K562 (cell line): ENCODE measurements around the gene RDH16. TPM values are rescaled to one million over a fixed set of nuclear protein-coding genes. Genes with fewer than 3 reads are reported as not detected.

Experiments
- ATF1 ChIP-seq, 2 experiments: fragments of 450-650 bp in 1 of 2; IDR thresholded peaks; 2 replicates each; pipeline ENCODE4 v1.6.1; 2016; ENCODE audit warnings: missing compliant biosample characterization in 1 of 2, missing genetic modification characterization in 1 of 2
- C11orf30 ChIP-seq: fragments of 450-650 bp; IDR thresholded peaks from 2 replicates; pipeline ENCODE4 v1.6.1; 2016; ENCODE audit warnings: low read depth, mild to moderate bottlenecking
- EHMT2 ChIP-seq: fragments of 450-650 bp; IDR thresholded peaks from 2 replicates; pipeline ENCODE4 v1.6.1; 2018; ENCODE audit warnings: antibody characterized with exemption
- FOS ChIP-seq: IDR thresholded peaks from 3 replicates; pipeline ENCODE4 v1.6.1; 2011; ENCODE audit not compliant: insufficient read length; ENCODE audit errors: extremely low read depth
- FOXK2 ChIP-seq, 2 experiments: fragments of 450-650 bp; IDR thresholded peaks in 1 of 2; conservative IDR thresholded peaks in 1 of 2; 2 replicates each; pipeline ENCODE4 v1.6.1; 2016; ENCODE audit warnings: low read depth in 2 of 2, mild to moderate bottlenecking in 1 of 2
- GABPB1 ChIP-seq: sonication (generic); formaldehyde crosslinking; IDR thresholded peaks from 2 replicates; pipeline ENCODE4 v1.8.0; 2022; ENCODE audit warnings: mild to moderate bottlenecking, missing genetic modification reagents
- L3MBTL2 ChIP-seq: fragments of 450-650 bp; IDR thresholded peaks from 2 replicates; pipeline ENCODE4 v1.6.1; 2016; ENCODE audit warnings: mild to moderate bottlenecking, moderate library complexity
- NR2C1 ChIP-seq, 2 experiments: fragments of 450-650 bp; IDR thresholded peaks; 2 replicates each; pipeline ENCODE4 v1.6.1; 2017; ENCODE audit warnings: mild to moderate bottlenecking in 2 of 2, antibody characterized with exemption in 1 of 2, inconsistent platforms in 1 of 2, missing compliant biosample characterization in 1 of 2, missing genetic modification characterization in 1 of 2
- RAD51 ChIP-seq: fragments of 450-650 bp; IDR thresholded peaks from 2 replicates; pipeline ENCODE4 v1.7.1; 2016; ENCODE audit warnings: low read depth, mild to moderate bottlenecking, borderline replicate concordance
- RBFOX2 ChIP-seq: fragments of 200-400 bp; formaldehyde crosslinking; IDR thresholded peaks from 2 replicates; pipeline ENCODE4 v1.6.1; 2017; ENCODE audit warnings: low read depth, mild to moderate bottlenecking, low read length, moderate library complexity
- polyA plus RNA-seq, 8 experiments: library from polyadenylated mRNA; depleted of rRNA in 4 of 8; stranded (reverse) in 5 of 8; unstranded in 3 of 8; fragments of >200 nt; fragmentation: Nextera tagmentation in 2 of 8; fragmentation: Illumina TruSeq in 1 of 8; extraction: Ambion mirVana in 2 of 8; extraction: Trizol in 1 of 8; gene quantifications; 2 replicates each; pipeline versions ENCODE4 v1.2.1 to v1.2.3, GENCODE V29; 2011 to 2014; ENCODE audit warnings: inconsistent platforms in 1 of 8, missing spikeins in 1 of 8
- total RNA-seq, 7 experiments: library from RNA; depleted of rRNA in 6 of 7; stranded (reverse); fragments of >200 nt in 6 of 7; fragmentation: Illumina TruSeq in 2 of 7; extraction: Trizol in 2 of 7; gene quantifications; 2 replicates each; pipeline versions ENCODE4 v1.2.1 to v1.2.3, GENCODE V29; 2011 to 2021; ENCODE audit warnings: low replicate concordance in 1 of 7
- TF ChIP-seq, protein P1 (sequence below): fragments of 450-650 bp; IDR thresholded peaks from 2 replicates; pipeline ENCODE4 v1.6.1; 2017; ENCODE audit warnings: antibody characterized with exemption, mild to moderate bottlenecking
- TF ChIP-seq, protein P2 (sequence below), 2 experiments: fragments of 450-650 bp; conservative IDR thresholded peaks; 2 replicates each; pipeline ENCODE4 v1.6.1; 2017; ENCODE audit warnings: mild to moderate bottlenecking in 2 of 2, moderate library complexity in 2 of 2
- TF ChIP-seq, protein P3 (sequence below): sonication (generic); formaldehyde crosslinking; IDR thresholded peaks from 2 replicates; pipeline ENCODE4 v1.8.0; 2022; ENCODE audit warnings: mild to moderate bottlenecking, missing genetic modification reagents
- TF ChIP-seq, protein P4 (sequence below): fragments of 250-450 bp; sonication (Bioruptor Pico); IDR thresholded peaks from 2 replicates; pipeline ENCODE4 v1.5.0; 2020; ENCODE audit warnings: mild to moderate bottlenecking

RDH16 gene
- total and polyA plus RNA-seq, 9 of the 15 experiments (the other 6 are each of a cell fraction or from before 2014, with no cell fraction given): 0.11 to 0.52 (median 0.22) TPM; not detected in 1

DNA sequence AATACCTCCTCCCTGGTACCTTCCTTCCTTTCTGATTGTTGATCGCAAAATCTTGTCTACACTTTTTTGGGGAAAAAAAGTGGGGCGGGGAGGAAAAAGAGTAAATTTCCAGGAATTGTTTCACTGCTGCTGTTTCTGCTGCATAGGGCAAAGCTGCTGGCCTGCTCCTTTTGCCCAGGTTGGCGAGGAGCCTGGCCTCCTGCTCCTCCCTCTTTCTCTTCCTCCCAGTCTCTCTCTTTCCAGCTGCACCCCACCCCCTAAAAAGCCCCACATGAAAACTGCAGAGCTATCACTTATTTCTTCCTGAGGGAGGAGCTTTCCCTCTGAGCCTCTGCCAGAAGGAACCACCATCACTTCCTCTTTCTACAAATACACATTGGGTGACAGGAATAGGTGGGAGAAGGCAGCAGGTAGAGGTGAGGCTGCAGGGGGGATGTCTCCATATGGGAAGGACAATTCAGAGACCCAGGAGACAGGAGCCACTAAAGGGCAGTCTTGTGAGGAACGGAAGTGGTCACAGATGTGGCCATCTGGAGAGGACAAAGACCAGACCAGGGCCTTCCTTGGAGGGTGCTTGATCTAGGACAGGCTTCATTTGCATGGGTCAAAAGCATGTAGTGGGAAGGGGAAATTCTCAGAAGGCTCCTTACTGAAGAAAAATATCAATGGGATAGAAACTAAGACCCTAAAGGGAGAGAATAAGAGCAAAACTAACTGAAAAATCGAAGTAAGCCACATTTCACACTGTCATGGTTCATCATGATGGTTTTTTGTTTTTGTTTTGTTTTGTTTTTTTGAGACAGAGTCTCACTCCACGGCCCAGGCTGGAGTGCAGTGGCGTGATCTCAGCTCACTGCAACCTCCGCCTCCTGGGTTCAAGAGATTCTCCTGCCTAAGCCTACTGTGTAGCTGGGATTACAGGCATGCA, 34.2 kb upstream of the RDH16 start (continued):
- TF ChIP-seq, protein P1, sequence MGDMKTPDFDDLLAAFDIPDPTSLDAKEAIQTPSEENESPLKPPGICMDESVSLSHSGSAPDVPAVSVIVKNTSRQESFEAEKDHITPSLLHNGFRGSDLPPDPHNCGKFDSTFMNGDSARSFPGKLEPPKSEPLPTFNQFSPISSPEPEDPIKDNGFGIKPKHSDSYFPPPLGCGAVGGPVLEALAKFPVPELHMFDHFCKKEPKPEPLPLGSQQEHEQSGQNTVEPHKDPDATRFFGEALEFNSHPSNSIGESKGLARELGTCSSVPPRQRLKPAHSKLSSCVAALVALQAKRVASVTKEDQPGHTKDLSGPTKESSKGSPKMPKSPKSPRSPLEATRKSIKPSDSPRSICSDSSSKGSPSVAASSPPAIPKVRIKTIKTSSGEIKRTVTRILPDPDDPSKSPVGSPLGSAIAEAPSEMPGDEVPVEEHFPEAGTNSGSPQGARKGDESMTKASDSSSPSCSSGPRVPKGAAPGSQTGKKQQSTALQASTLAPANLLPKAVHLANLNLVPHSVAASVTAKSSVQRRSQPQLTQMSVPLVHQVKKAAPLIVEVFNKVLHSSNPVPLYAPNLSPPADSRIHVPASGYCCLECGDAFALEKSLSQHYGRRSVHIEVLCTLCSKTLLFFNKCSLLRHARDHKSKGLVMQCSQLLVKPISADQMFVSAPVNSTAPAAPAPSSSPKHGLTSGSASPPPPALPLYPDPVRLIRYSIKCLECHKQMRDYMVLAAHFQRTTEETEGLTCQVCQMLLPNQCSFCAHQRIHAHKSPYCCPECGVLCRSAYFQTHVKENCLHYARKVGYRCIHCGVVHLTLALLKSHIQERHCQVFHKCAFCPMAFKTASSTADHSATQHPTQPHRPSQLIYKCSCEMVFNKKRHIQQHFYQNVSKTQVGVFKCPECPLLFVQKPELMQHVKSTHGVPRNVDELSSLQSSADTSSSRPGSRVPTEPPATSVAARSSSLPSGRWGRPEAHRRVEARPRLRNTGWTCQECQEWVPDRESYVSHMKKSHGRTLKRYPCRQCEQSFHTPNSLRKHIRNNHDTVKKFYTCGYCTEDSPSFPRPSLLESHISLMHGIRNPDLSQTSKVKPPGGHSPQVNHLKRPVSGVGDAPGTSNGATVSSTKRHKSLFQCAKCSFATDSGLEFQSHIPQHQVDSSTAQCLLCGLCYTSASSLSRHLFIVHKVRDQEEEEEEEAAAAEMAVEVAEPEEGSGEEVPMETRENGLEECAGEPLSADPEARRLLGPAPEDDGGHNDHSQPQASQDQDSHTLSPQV: peak; percentile 73
- 0 out of 2 replicates have a peak, but pooled peaks have one; percentile 7 for TF ChIP-seq L3MBTL2
- TF ChIP-seq NR2C1 (IDR thresholded peaks at IDR 0.05): no peak; the same call in 1 of the 2 replicates
- no peak for TF ChIP-seq NR2C1 (tag; IDR thresholded peaks at IDR 0.05)
- TF ChIP-seq RBFOX2: no peak
- TF ChIP-seq, protein P2, sequence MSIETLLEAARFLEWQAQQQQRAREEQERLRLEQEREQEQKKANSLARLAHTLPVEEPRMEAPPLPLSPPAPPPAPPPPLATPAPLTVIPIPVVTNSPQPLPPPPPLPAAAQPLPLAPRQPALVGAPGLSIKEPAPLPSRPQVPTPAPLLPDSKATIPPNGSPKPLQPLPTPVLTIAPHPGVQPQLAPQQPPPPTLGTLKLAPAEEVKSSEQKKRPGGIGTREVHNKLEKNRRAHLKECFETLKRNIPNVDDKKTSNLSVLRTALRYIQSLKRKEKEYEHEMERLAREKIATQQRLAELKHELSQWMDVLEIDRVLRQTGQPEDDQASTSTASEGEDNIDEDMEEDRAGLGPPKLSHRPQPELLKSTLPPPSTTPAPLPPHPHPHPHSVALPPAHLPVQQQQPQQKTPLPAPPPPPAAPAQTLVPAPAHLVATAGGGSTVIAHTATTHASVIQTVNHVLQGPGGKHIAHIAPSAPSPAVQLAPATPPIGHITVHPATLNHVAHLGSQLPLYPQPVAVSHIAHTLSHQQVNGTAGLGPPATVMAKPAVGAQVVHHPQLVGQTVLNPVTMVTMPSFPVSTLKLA (conservative IDR thresholded peaks at IDR 0.05): peak in 1 of 2 experiments; percentile 43; a peak in 1 of 4 replicates
- TF ChIP-seq GABPB1: no peak
- TF ChIP-seq, protein P3, sequence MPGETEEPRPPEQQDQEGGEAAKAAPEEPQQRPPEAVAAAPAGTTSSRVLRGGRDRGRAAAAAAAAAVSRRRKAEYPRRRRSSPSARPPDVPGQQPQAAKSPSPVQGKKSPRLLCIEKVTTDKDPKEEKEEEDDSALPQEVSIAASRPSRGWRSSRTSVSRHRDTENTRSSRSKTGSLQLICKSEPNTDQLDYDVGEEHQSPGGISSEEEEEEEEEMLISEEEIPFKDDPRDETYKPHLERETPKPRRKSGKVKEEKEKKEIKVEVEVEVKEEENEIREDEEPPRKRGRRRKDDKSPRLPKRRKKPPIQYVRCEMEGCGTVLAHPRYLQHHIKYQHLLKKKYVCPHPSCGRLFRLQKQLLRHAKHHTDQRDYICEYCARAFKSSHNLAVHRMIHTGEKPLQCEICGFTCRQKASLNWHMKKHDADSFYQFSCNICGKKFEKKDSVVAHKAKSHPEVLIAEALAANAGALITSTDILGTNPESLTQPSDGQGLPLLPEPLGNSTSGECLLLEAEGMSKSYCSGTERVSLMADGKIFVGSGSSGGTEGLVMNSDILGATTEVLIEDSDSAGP (CRISPR knock-in tag): no peak
- peak in 1 of 2 experiments; percentile 27; a peak in 1 of 4 replicates for TF ChIP-seq FOXK2 (conservative IDR thresholded peaks at IDR 0.05 in 1 of 2, IDR thresholded peaks at IDR 0.05 in 1 of 2; ENCODE audit: low read depth in 2 of 2)
- no peak for TF ChIP-seq FOS
- no peak for TF ChIP-seq ATF1 (CRISPR knock-in tag; IDR thresholded peaks at IDR 0.05)
- TF ChIP-seq ATF1 (tag; IDR thresholded peaks at IDR 0.05): peak; percentile 35; the same call in 1 of the 2 replicates
- peak; percentile 35; the same call in 1 of the 2 replicates for TF ChIP-seq EHMT2
- TF ChIP-seq C11orf30: peak; percentile 88
- TF ChIP-seq, protein P4, sequence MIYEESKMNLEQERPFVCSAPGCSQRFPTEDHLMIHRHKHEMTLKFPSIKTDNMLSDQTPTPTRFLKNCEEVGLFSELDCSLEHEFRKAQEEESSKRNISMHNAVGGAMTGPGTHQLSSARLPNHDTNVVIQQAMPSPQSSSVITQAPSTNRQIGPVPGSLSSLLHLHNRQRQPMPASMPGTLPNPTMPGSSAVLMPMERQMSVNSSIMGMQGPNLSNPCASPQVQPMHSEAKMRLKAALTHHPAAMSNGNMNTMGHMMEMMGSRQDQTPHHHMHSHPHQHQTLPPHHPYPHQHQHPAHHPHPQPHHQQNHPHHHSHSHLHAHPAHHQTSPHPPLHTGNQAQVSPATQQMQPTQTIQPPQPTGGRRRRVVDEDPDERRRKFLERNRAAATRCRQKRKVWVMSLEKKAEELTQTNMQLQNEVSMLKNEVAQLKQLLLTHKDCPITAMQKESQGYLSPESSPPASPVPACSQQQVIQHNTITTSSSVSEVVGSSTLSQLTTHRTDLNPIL (CRISPR knock-in tag): 0 out of 2 replicates have a peak, but pooled peaks have one; percentile 17
- TF ChIP-seq RAD51: no peak
